Measurements from ENCODE around the gene SULF2.

SULF2 gene

GRCh38 chr20:47656318-47656717, 129.0 kb downstream of the SULF2 start:
- DNase-seq (ENCODE audit: extremely low spot score): no peak
- CTCF ChIA-PET: no interaction called here
- POLR2A ChIA-PET: no interaction called here
- TF ChIP-seq LEF1 (IDR thresholded peaks at IDR 0.05; ENCODE audit: borderline replicate concordance): no peak
- no peak for TF ChIP-seq FOXA1 (IDR thresholded peaks at IDR 0.05)
- no peak for TF ChIP-seq PKNOX1 (IDR thresholded peaks at IDR 0.05)
- TF ChIP-seq NFRKB (IDR thresholded peaks at IDR 0.05): no peak

GRCh38 chr20:47655635-47656034, 129.6 kb downstream of the SULF2 start:
- CTCF ChIA-PET: no interaction called here
- TF ChIP-seq PKNOX1 (IDR thresholded peaks at IDR 0.05) (no peak), SP1 (IDR thresholded peaks at IDR 0.05) (no peak), ARNT (IDR thresholded peaks at IDR 0.05) (no peak), LEF1 (IDR thresholded peaks at IDR 0.05; ENCODE audit: borderline replicate concordance) (no peak), BHLHE40 (IDR thresholded peaks at IDR 0.05; ENCODE audit: borderline replicate concordance) (no peak), NFRKB (IDR thresholded peaks at IDR 0.05) (no peak), L3MBTL2 (conservative IDR thresholded peaks at IDR 0.05) (no peak)
- POLR2A ChIA-PET: no interaction called here
- DNase-seq (ENCODE audit: extremely low spot score): no peak

GRCh38 chr20:47654370-47654769, 130.9 kb downstream of the SULF2 start:
- CTCF ChIA-PET: no interaction called here
- POLR2A ChIA-PET: no interaction called here
- no peak for DNase-seq (ENCODE audit: extremely low spot score)
- TF ChIP-seq ZNF384 (IDR thresholded peaks at IDR 0.05) (no peak), FOXM1 (IDR thresholded peaks at IDR 0.05; ENCODE audit: borderline replicate concordance) (no peak), TARDBP (IDR thresholded peaks at IDR 0.05) (no peak), BHLHE40 (IDR thresholded peaks at IDR 0.05; ENCODE audit: borderline replicate concordance) (no peak), NFRKB (IDR thresholded peaks at IDR 0.05) (no peak), L3MBTL2 (conservative IDR thresholded peaks at IDR 0.05) (no peak), LEF1 (IDR thresholded peaks at IDR 0.05; ENCODE audit: borderline replicate concordance) (no peak)

- CTCF ChIA-PET: interaction anchor here (1.4 kb wide), 1 partner anchor 10 kb away, joined by 3 read pairs; no protein-coding TSS in a partner anchor
- no peak for DNase-seq (ENCODE audit: extremely low spot score)
- POLR2A ChIA-PET: no interaction called here
- TF ChIP-seq ELF4 (IDR thresholded peaks at IDR 0.05) (no peak), FOXA1 (IDR thresholded peaks at IDR 0.05) (no peak), SUZ12 (IDR thresholded peaks at IDR 0.05) (no peak), FOXK2 (IDR thresholded peaks at IDR 0.05) (no peak), ZNF384 (IDR thresholded peaks at IDR 0.05) (no peak), L3MBTL2 (conservative IDR thresholded peaks at IDR 0.05) (no peak), ARNT (IDR thresholded peaks at IDR 0.05) (no peak), HDGF (IDR thresholded peaks at IDR 0.05; ENCODE audit: borderline replicate concordance) (no peak), TARDBP (IDR thresholded peaks at IDR 0.05) (no peak), NFRKB (IDR thresholded peaks at IDR 0.05) (no peak), BHLHE40 (IDR thresholded peaks at IDR 0.05; ENCODE audit: borderline replicate concordance) (no peak), PKNOX1 (IDR thresholded peaks at IDR 0.05) (no peak), SP1 (IDR thresholded peaks at IDR 0.05) (no peak), CTBP1 (IDR thresholded peaks at IDR 0.05; ENCODE audit: borderline replicate concordance) (no peak), FOXM1 (IDR thresholded peaks at IDR 0.05; ENCODE audit: borderline replicate concordance) (no peak), LEF1 (IDR thresholded peaks at IDR 0.05; ENCODE audit: borderline replicate concordance) (no peak)
Observed at GRCh38 chr20:47653869-47654268, 131.4 kb downstream of the SULF2 start.

GRCh38 chr20:47652794-47653193, 132.5 kb downstream of the SULF2 start:
- TF ChIP-seq CTBP1 (IDR thresholded peaks at IDR 0.05; ENCODE audit: borderline replicate concordance): no peak
- no peak for TF ChIP-seq HDGF (IDR thresholded peaks at IDR 0.05; ENCODE audit: borderline replicate concordance)
- TF ChIP-seq ELF4 (IDR thresholded peaks at IDR 0.05): no peak
- TF ChIP-seq BHLHE40 (IDR thresholded peaks at IDR 0.05; ENCODE audit: borderline replicate concordance): no peak
- TF ChIP-seq PKNOX1 (IDR thresholded peaks at IDR 0.05): no peak
- TF ChIP-seq NFRKB (IDR thresholded peaks at IDR 0.05): no peak
- TF ChIP-seq FOXM1 (IDR thresholded peaks at IDR 0.05; ENCODE audit: borderline replicate concordance): no peak
- TF ChIP-seq LEF1 (IDR thresholded peaks at IDR 0.05; ENCODE audit: borderline replicate concordance): no peak
- TF ChIP-seq ARNT (IDR thresholded peaks at IDR 0.05): no peak
- TF ChIP-seq SP1 (IDR thresholded peaks at IDR 0.05): no peak
- no peak for TF ChIP-seq ZNF384 (IDR thresholded peaks at IDR 0.05)
- DNase-seq (ENCODE audit: extremely low spot score): no peak
- CTCF ChIA-PET: interaction anchor here (0.7 to 1.4 kb wide), 2 partner anchors 11 to 471 kb away, joined by 3 read pairs; no protein-coding TSS in a partner anchor
- POLR2A ChIA-PET: no interaction called here

GRCh38 chr20:47652301-47652700, 133.0 kb downstream of the SULF2 start:
- no peak for TF ChIP-seq LEF1 (IDR thresholded peaks at IDR 0.05; ENCODE audit: borderline replicate concordance)
- TF ChIP-seq ARNT (IDR thresholded peaks at IDR 0.05): no peak
- TF ChIP-seq L3MBTL2 (conservative IDR thresholded peaks at IDR 0.05): no peak
- no peak for TF ChIP-seq FOXM1 (IDR thresholded peaks at IDR 0.05; ENCODE audit: borderline replicate concordance)
- no peak for TF ChIP-seq SP1 (IDR thresholded peaks at IDR 0.05)
- TF ChIP-seq CTBP1 (IDR thresholded peaks at IDR 0.05; ENCODE audit: borderline replicate concordance): no peak
- TF ChIP-seq ELF4 (IDR thresholded peaks at IDR 0.05): no peak
- TF ChIP-seq FOXA1 (IDR thresholded peaks at IDR 0.05): no peak
- no peak for TF ChIP-seq FOXK2 (IDR thresholded peaks at IDR 0.05)
- no peak for TF ChIP-seq TARDBP (IDR thresholded peaks at IDR 0.05)
- no peak for TF ChIP-seq NFRKB (IDR thresholded peaks at IDR 0.05)
- no peak for TF ChIP-seq HDGF (IDR thresholded peaks at IDR 0.05; ENCODE audit: borderline replicate concordance)
- TF ChIP-seq PKNOX1 (IDR thresholded peaks at IDR 0.05): no peak
- TF ChIP-seq SUZ12 (IDR thresholded peaks at IDR 0.05): no peak
- TF ChIP-seq BHLHE40 (IDR thresholded peaks at IDR 0.05; ENCODE audit: borderline replicate concordance): no peak
- no peak for TF ChIP-seq ZNF384 (IDR thresholded peaks at IDR 0.05)
- DNase-seq (ENCODE audit: extremely low spot score): no peak
- CTCF ChIA-PET: interaction anchor here (1.4 kb wide), 1 partner anchor 11 kb away, joined by 3 read pairs; no protein-coding TSS in a partner anchor
- POLR2A ChIA-PET: no interaction called here
